Glutamatergic neuron (in vitro differentiated cells): Measurements from ENCODE around the gene GSS. TPM values are rescaled to one million over a fixed set of nuclear protein-coding genes. Genes with fewer than 3 reads are reported as not detected.

Source experiments
- DNase-seq: peaks from one replicate; pipeline ENCODE4 v3.0.0; 2022
- H3K27ac Mint-ChIP-seq: one replicate; pipeline ENCODE4 v1.8.0; 2020; ENCODE audit warnings: mild to moderate bottlenecking, mixed read lengths, inconsistent platforms; ENCODE audit not compliant: unreplicated experiment
- H3K27me3 Mint-ChIP-seq: one replicate; pipeline ENCODE4 v1.8.0; 2020; ENCODE audit warnings: mild to moderate bottlenecking, moderate library complexity, mixed read lengths, inconsistent platforms; ENCODE audit not compliant: unreplicated experiment
- H3K36me3 Mint-ChIP-seq: one replicate; pipeline ENCODE4 v1.8.0; 2020; ENCODE audit warnings: mild to moderate bottlenecking, mixed read lengths, inconsistent platforms; ENCODE audit not compliant: unreplicated experiment
- H3K4me1 Mint-ChIP-seq: one replicate; pipeline ENCODE4 v1.8.0; 2020; ENCODE audit warnings: mild to moderate bottlenecking, low read depth, mixed read lengths, inconsistent platforms; ENCODE audit not compliant: unreplicated experiment
- H3K4me3 Mint-ChIP-seq: one replicate; pipeline ENCODE4 v1.8.0; 2020; ENCODE audit warnings: mild to moderate bottlenecking, mixed read lengths, inconsistent platforms; ENCODE audit not compliant: unreplicated experiment
- H3K9me3 Mint-ChIP-seq: one replicate; pipeline ENCODE4 v1.8.0; 2020; ENCODE audit warnings: mild to moderate bottlenecking, moderate library complexity, mixed read lengths, inconsistent platforms; ENCODE audit not compliant: unreplicated experiment
- total RNA-seq: library from RNA; stranded (reverse); fragmentation: NEBNext Ultra II Directional; extraction: Animal tissue kit (Norgen Biotek cat#: 25700); gene quantifications from one replicate; pipeline ENCODE4 v1.2.1, GENCODE V29; 2021; ENCODE audit not compliant: unreplicated experiment
- TF ChIP-seq, protein P1 (sequence below): fragments of 200-600 bp; sonication (generic); IDR thresholded peaks from one replicate; pipeline ENCODE4 v1.5.0; 2021; ENCODE audit not compliant: partially characterized antibody, unreplicated experiment

GSS gene
- total RNA-seq, 1 donor from 2014 or later: 28.2 TPM

DNA sequence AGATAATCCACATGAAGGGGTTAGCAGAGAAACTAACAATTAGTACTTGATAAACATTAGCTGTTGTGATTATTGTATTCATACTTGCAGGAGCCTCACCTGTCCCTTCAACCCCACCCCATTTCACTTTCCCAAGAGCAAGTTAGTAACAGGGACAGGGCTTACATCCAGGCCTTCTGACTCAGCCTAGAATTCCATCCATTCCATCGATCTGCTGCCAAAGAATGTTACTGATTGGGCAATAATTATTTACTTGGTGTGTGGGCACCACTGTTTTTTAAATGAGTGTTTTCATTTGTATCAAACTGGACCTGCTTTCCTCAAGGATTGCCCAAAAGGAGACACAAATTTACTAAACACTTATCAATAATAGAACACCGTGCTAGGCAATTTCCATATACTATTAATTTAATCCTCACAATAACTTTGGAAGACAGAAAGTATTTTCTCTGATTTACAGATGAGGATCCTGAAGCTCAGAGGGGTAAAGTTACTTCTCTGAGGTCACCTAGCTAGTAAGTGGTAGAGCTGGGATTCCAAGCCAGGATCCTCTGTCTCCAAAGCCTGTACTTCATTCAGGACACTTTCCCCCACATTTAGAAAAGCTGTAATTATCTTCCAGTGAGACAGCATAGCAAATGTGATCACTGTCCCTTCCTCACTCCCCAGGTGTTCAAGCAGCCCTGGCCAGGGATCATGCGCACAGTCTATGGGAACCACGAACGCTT lies 32.8 kb downstream of the GSS start:
- Mint-ChIP-seq H3K36me3 (peaks cover 16% of the 10 kb centered on the region), H3K4me3 (no peak overlapping the region), H3K27me3 (peaks cover 3% of the 10 kb centered on the region), H3K9me3 (peaks cover 2% of the 10 kb centered on the region), H3K27ac (no peak overlapping the region), H3K4me1 (peaks cover 13% of the 10 kb centered on the region)
- TF ChIP-seq, protein P1, sequence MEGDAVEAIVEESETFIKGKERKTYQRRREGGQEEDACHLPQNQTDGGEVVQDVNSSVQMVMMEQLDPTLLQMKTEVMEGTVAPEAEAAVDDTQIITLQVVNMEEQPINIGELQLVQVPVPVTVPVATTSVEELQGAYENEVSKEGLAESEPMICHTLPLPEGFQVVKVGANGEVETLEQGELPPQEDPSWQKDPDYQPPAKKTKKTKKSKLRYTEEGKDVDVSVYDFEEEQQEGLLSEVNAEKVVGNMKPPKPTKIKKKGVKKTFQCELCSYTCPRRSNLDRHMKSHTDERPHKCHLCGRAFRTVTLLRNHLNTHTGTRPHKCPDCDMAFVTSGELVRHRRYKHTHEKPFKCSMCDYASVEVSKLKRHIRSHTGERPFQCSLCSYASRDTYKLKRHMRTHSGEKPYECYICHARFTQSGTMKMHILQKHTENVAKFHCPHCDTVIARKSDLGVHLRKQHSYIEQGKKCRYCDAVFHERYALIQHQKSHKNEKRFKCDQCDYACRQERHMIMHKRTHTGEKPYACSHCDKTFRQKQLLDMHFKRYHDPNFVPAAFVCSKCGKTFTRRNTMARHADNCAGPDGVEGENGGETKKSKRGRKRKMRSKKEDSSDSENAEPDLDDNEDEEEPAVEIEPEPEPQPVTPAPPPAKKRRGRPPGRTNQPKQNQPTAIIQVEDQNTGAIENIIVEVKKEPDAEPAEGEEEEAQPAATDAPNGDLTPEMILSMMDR: no peak
- DNase-seq: no peak

DNA sequence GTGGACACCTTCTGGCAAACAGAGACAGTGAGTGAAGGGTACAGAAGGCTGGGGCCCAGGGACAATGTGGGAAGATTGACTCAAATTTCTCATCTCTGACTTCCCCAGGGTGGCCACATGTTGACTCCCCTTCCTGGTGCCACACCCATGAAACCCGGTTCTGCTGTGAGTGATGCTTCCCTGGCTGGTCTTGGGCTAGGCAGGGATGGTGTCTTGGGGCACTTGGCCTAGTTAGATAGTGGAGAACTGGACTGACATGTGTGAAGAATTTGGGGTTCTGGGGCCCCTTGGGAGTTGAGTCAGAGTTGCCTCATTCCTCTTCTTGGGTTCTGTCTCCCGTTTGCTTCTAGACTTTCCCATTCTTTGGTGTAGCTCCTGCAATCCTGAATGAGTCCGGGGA lies 34.2 kb downstream of the GSS start:
- H3K4me1 Mint-ChIP-seq: peaks cover 2% of the 10 kb centered on the region
- H3K4me3 Mint-ChIP-seq: no peak overlapping the region
- H3K9me3 Mint-ChIP-seq: peaks cover 2% of the 10 kb centered on the region
- TF ChIP-seq, protein P1: no peak
- H3K36me3 Mint-ChIP-seq: peaks cover 16% of the 10 kb centered on the region
- H3K27ac Mint-ChIP-seq: no peak overlapping the region
- peaks cover 3% of the 10 kb centered on the region for H3K27me3 Mint-ChIP-seq
- no peak for DNase-seq

DNA sequence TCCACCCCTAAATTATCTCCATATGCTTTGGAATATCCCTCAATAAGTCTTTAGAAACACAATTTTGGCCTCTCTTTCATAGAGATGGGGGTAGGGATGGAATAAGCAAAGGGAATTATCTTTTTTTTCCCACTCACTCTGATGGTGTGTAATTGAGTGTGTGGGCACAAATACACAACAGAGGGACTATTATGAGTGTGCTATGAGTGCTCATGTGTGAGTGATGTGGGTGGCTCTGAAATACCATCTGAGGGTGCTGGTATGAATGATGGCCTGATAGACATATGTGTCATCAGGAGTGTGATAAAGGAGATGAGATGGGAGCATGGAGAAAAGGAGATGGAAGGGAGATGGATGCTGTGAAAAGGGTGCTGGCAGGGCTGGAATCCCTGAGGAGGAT lies 35.6 kb downstream of the GSS start:
- DNase-seq: no peak
- Mint-ChIP-seq H3K27ac (no peak overlapping the region), H3K27me3 (no peaks in the 10 kb centered on the region), H3K9me3 (no peaks in the 10 kb centered on the region), H3K4me1 (no peaks in the 10 kb centered on the region), H3K4me3 (no peak overlapping the region), H3K36me3 (peaks cover 7% of the 10 kb centered on the region)
- TF ChIP-seq, protein P1: no peak

DNA sequence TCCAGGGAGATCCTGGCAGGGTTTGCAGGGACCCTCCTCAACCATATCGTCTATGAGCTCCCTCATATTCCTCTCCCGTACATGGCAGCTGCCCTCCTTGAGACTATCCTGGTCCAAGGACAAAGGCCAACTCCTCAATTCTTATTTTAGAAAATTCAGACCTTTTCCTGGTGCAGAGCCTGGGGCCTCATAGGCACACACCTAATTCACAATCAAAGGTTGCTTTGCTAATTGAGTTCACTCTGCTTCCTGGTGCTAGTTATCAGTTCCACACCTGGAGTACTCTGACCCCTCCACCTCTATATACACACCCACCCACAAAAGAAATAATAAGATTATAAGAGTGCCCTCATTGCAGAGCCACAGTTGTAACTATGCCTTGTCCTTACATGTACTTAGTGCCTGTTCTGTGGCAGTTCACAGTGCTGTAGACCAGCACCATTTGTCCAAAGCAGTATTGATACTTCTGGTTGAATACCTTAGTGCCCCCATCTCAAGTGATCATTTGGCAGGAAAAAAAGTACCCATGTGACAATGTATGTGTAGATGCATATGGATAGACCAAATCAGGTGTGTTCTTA lies 38.7 kb downstream of the GSS start:
- no peaks in the 10 kb centered on the region for H3K4me1 Mint-ChIP-seq
- peaks cover 5% of the 10 kb centered on the region for H3K36me3 Mint-ChIP-seq
- no peaks in the 10 kb centered on the region for H3K27me3 Mint-ChIP-seq
- DNase-seq: no peak
- no peak overlapping the region for H3K4me3 Mint-ChIP-seq
- H3K9me3 Mint-ChIP-seq: no peaks in the 10 kb centered on the region
- TF ChIP-seq, protein P1: no peak
- no peak overlapping the region for H3K27ac Mint-ChIP-seq

DNA sequence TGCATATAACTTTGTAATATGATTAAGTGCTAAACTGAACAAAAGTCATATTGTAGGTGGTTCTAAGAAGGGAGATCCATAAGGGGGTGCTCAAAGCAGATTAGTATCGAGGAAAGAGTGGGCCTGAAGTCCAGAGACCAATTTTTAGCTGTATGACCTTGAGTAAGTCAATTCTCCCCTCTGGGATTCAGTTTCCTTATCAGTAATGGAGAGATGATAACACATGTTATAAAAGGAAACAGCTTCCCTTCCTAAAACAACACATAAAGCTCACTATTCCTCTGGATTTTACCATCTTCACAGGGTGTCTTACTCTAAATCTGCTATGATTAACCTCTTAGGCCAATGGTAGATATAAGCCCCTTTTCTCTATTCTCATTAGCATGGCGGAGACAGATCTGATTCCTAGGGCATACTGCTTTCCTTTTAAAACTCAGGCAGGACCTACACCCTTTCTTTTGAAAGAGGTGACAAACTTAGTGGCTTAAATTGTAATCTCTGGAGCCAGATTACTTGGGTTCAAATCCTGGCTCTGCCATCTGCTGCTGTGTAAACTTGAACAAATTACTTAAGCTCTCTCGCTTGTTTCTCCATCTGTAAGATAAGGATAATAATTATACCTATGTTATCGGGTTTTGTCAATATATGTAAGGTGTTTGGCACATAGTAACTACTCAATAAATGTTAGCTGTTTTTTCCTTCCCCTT lies 39.7 kb downstream of the GSS start:
- Mint-ChIP-seq H3K27ac (no peak overlapping the region), H3K4me3 (no peak overlapping the region), H3K27me3 (no peaks in the 10 kb centered on the region), H3K4me1 (no peaks in the 10 kb centered on the region), H3K9me3 (no peaks in the 10 kb centered on the region), H3K36me3 (peaks cover 5% of the 10 kb centered on the region)
- TF ChIP-seq, protein P1: no peak
- DNase-seq: no peak
